Epidermal melanocyte (primary cell): ENCODE results near the gene MTMR11.
"Not testable (repeated sequence)": the region's sequence is repeated elsewhere in the genome, so short reads cannot be mapped to it uniquely, and the experiment has no call there.

Source experiments
- DNase-seq: peaks from one replicate; pipeline ENCODE4 v3.0.0; 2011; ENCODE audit warnings: low spot score; ENCODE audit not compliant: insufficient read length

The MTMR11 gene

GRCh38 chr1:149936170-149936991 lies at the start of gene MTMR11:
TSS of gene MTMR11 (minus strand) at chr1:149936879. CDS start at chr1:149936647, 232 bp downstream.
- DNase-seq = peak; percentile 48

- DNase-seq = no peak
Observed at GRCh38 chr1:149979972-149980540, 43.4 kb upstream of the MTMR11 start.

GRCh38 chr1:149979245-149979971 lies 42.7 kb upstream of the MTMR11 start:
- DNase-seq = no peak

- DNase-seq = no peak
Observed at GRCh38 chr1:149978547-149979023, 41.9 kb upstream of the MTMR11 start.

GRCh38 chr1:149977345-149977744 lies 40.7 kb upstream of the MTMR11 start:
- no peak for DNase-seq

GRCh38 chr1:149972547-149972946 lies 35.9 kb upstream of the MTMR11 start:
- DNase-seq = no peak

- no peak for DNase-seq
Observed at GRCh38 chr1:149967646-149968045, 31.0 kb upstream of the MTMR11 start.

- DNase-seq = no peak
Observed at GRCh38 chr1:149967041-149967440, 30.4 kb upstream of the MTMR11 start.

- DNase-seq = no peak
Observed at GRCh38 chr1:149966405-149966804, 29.7 kb upstream of the MTMR11 start.

GRCh38 chr1:149965440-149965839 lies 28.8 kb upstream of the MTMR11 start:
- DNase-seq = no peak

- no peak for DNase-seq
Observed at GRCh38 chr1:149963358-149963757, 26.7 kb upstream of the MTMR11 start.

- no peak for DNase-seq
Observed at GRCh38 chr1:149962736-149963135, 26.1 kb upstream of the MTMR11 start.

GRCh38 chr1:149962039-149962647 lies 25.5 kb upstream of the MTMR11 start:
- peak; percentile 34 for DNase-seq

GRCh38 chr1:149957548-149957947 lies 20.9 kb upstream of the MTMR11 start:
- not testable (repeated sequence) for DNase-seq

GRCh38 chr1:149949911-149950310 lies 13.2 kb upstream of the MTMR11 start:
- DNase-seq = no peak

- peak; percentile 23 for DNase-seq
Observed at GRCh38 chr1:149945206-149945605, 8.5 kb upstream of the MTMR11 start.

- no peak for DNase-seq
Observed at GRCh38 chr1:149942885-149943284, 6.2 kb upstream of the MTMR11 start.

- no peak for DNase-seq
Observed at GRCh38 chr1:149942207-149942606, 5.5 kb upstream of the MTMR11 start.

- DNase-seq = no peak
Observed at GRCh38 chr1:149940427-149940826, 3.7 kb upstream of the MTMR11 start.

GRCh38 chr1:149938668-149939003 lies 2.0 kb upstream of the MTMR11 start:
- not testable (repeated sequence) for DNase-seq

GRCh38 chr1:149937759-149938158 lies 1.1 kb upstream of the MTMR11 start:
- DNase-seq = no peak
